GM18861 (cell line): ENCODE data around the gene HEG1.

Experiments used
- ATAC-seq: cut with Tn5 transposase; IDR thresholded peaks from one replicate; pipeline ENCODE4 v1.9.1; 2021; ENCODE audit not compliant: unreplicated experiment

The HEG1 gene

DNA sequence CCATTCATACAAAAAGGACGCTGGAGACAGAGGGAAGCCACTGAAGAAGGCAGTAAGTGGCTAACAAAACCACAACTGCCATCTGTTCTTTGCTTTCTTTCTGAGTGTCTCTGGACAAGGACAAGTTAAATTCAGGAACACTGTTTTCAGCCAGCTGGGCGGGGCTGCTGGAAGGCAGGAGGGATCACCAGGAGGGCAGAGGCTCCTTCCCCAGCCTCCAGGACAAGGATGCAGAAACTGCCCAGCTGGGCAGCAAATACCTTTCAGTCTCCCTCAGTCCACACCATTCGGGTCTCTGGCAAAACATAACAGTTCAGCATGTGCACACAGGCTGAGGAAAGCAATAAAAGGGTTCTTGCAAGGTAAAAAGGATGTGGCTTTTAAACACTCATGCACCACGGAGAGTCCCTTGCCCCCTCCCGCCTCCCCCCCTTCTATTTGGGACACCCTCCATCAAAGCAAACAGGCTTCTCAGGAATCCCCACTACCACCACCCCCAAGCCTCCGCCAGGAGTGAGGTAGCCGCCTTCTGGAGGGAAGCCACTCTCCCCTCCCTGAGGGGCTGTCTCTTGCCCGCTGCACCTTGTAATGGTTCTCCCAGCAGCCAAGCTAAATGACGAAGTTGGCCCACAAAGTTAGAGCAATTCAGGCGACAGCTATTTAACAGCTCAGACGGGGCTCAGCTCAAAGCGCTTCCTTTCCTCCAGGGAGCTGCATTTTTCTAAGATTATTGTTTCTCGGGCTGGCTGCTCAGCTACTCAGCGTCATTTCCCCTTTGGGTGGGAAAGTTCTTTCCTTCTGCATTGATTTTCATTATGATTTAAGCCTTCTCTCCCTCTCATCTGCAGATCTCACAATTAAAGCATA is 3.8 kb downstream of the HEG1 start:
- no peak for ATAC-seq

DNA sequence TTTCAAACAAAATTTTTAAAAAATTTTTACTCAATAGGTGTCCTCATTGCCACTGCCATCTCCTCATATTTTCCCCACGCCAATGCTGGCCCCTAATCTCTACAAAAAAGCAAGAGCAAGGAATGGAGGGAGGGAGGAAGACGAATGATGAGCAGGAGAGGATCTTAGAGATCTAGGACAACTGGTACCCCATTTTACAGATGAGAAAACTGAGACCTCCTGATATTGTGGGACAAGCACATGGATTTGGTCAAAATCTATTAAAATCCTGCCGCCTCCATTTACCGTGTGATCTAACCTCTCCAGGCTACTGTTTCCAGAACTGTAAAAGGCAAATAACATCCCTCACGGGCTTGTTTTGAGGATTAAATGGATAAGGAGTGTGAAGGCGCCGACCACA is 4.6 kb downstream of the HEG1 start:
- ATAC-seq, result no peak

DNA sequence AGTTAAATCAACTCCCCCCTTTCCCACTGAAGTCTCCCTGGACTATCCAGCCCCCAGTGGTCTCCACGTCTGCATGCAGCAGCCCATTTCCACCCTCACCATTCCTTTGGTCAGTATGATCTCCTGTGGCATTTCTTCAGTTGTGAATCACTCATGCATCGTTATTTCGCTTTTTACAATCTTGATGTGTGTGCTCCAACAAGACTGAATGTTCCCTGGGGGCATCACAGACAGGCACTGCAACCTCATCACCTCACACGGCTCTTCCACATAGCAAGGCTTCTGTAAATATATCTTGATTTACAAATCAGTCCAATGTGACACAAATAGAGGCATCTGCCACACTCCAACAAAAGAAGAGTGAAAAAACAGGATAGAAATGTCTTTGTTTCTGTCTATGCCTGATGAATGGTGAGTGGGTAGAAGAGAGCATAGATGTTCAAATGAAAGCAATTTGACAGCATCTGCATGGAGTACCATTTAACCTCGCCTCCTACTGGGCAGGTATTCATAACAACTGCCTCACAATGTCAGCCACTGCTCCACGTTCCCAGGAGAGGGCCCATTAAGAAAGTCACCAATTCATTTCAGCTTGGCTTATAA is 5.2 kb downstream of the HEG1 start:
- ATAC-seq, result no peak

DNA sequence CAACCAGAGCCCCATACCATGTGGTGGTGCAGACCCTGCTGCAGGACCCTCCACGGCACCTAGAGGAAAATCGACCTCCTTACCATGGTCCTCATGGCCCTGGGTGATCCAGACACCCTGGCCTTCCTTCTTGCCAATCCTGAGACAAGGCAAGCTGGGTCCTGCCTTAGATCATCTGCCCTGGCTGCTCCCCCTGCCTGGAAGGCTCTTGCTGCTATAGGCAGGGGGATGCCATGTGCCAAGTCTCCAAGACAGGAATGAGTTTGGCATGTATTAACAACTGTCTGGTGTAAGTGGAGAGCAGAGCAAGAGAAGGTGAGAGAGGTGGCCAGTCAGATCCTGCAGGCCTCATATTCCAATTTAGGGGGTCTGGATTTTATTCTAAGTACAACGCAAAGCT is 7.5 kb downstream of the HEG1 start:
- ATAC-seq, result no peak

DNA sequence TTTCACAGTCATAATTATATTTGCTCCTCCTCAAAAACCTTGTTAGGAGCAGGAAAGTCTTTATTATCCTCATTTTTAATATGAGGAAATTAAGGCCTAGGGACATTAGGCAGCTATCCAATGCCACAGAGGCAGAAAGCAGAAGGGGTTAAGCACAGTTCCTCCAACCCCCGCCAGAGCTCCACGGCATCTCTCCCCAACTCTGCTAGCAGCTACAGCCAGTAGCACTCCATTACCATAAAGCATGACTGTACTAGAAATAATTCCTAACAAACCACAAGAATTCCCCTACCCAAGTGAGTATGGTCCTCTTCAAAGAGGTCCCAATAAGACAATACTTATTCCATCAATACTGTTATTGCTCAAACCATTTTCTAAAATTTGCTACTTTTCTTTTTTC is 9.8 kb downstream of the HEG1 start:
- no peak for ATAC-seq

DNA sequence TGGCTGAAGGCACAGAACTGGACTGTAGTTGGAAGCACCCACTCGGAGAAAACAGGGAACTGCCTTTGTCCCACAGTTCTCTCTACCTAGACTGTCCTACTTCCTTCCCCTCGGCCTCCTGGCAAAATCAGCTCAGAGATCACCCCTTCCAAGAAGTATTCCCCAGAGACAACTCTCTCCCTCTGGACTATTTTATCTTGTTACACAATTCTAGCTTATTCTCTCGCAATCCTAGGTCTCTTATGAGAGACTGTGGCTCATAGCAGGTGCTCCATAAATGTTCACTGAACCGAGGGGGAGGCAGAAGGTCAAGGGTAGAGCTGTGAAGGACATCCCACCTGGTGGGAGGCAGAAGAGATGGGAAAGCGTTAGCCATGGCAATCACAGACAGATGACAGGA is 10.6 kb downstream of the HEG1 start:
- ATAC-seq, result no peak

DNA sequence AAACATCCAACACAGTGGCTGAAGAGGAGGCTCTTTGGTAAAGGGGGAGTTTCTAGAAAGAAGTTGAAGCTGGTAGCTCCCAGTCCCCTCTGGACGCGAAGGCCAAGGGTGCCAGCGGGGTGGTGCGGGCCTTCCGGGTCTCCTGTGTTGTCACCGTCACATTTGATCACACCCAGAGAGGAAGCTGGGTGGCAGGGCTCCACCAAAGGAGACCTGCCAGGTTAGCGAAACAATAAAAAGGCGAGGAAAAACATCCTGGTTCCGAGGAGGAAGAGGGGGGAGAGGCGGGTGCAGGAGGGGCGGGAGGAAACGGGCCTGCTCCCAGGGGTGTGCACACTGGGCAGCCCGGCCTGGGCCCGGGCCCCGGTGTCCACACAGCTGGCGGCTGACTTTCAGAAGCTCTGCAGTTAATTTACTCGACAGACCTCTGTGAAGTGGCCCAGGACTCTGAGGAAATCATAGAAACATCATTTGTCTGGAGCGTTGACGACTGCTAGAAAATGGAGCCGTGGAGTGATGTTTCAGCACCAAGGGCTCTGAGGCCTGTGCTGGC is 12.1 kb downstream of the HEG1 start:
- no peak for ATAC-seq

DNA sequence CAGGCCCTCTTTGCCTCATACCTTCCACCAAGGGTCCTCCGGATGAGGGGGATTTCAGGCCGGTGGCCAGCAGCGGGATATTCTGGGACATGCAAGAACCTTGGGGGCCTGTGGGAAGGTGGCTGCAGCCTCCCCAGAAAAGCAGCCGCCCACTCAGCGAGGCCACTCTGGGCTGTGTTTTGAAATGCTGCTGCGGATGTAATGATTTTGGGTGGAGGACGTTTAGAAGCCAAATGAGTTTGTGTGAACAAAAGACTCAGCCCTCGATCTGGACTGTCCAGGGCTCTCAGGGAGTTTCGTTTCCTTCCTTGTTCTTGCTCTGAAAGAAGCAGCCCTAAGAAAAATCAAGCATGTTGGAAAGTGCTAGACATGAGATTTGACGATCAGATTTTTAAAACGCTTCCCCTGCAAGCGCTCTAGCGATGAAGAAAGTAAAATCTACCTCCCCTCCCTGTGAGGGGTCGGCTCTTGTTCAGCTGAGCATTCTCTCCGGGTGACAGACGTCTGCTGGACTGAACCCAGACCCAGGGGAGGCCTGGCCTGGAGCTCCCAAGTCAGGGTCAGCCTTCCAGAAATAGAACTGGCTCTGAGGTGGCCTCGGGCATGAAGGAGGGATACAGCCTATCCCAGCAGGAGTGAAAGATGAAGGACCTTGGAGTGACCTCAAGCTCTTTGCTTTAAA is 12.9 kb downstream of the HEG1 start:
- ATAC-seq, result no peak

DNA sequence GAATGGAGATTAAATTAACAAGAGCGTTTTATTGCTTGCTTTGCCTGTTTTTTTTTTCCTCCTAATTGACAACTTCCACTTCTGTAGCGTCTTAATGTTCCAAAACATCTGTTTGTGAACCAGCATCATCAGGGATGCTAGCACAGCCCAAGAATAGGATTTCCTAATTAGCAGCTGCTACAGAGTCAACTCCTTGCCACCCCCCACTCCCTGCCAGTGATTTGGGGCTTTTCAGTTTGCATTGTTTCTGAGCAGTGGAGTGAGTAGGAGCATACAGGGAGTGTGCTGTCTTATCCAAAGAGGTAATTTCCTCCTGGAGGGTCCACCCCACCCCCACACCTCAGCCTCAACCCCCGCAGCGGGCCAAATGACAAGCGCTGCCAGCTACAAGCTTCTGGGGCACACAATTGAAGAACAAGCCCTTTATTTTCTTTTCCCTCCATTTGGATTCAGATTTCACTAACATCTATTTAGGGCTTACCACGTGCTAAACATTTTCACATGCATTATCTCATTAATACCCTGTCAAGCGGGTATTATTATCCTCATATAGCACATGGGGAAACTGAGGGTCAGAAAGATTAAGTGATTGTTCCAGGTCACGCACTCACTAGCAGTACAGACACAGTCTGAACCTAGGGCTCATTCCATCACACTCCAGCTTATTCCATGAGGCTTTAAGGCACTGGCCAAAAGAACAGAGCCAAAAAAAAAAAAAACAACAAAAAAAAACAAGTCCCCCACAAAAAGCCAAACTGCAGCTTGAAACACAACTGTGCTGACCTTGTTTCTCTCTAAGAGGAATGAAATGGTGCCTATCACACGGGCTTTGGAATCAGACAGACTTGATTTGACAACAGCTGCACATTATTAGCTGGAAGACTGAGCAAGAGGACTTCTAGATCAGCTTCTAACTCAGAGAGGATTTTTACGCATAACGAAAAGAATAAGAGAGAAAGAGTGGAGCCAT is 16.4 kb downstream of the HEG1 start:
- no peak for ATAC-seq

DNA sequence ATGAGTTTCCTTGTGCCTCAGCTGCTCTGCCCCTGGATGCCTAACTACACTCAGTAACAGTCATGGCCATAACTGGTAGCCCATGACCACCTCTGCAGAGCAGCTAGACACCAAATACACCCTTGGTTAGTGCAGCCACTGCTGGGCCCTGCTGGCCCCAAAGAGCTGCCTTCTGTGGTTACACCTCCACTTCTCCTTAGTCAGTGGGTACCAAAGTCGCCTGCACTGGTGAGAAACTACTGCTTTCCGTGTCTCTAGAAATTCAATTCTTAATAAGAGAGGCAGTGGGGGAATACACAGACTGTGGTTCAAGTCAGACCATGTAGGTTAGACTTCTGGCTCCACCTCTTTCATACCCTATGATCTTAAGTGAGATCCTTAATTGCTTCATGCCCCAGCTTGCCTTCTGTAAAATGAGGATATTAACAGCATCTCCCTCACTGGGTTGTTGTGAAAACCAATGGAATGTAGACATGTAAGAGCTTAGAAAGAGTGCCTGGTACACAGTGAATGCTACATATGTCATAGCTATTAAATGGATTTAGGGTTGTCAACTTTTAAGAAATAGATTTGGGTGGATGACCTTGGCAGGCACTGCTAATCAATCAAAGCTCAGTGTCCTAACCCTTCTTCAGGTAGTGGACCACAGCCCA is 18.2 kb downstream of the HEG1 start:
- ATAC-seq, result no peak

DNA sequence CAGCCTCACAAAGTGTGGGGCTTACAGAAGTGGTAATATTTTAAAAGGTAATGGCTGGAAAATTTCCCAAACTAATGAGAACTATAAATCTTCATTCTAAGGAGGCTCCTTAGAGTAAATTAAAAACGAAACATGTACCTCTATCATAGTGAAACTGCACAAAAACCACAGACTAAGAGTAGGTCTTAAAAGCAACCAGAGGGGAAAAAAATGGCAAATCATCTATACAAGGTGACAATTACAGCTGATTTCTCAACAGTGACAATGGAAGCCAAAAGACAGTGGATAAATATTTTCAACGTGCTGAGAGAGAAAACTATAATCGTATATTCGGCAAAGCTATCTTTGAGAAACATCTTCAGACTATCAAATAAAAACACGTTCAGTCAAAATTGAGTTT is 20.6 kb downstream of the HEG1 start:
- ATAC-seq, result no peak

DNA sequence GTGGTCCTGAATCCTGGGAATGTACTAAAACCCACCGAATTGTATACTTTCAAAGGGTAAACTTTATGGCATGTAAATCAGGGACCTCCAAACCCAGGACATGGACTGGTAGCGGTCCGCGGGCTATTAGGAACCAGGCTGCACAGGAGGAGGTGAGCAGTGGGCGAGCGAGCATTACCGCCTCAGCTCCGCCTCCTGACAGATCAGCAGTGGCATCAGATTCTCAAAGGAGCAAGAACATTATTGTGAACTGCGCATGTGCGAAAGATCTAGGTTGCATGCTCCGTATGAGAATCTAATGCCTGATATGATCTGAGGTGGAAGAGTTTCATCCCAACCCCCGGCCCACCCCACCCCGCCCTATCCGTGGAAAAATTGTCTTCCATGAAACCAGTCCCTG is 22.2 kb downstream of the HEG1 start:
- no peak for ATAC-seq

DNA sequence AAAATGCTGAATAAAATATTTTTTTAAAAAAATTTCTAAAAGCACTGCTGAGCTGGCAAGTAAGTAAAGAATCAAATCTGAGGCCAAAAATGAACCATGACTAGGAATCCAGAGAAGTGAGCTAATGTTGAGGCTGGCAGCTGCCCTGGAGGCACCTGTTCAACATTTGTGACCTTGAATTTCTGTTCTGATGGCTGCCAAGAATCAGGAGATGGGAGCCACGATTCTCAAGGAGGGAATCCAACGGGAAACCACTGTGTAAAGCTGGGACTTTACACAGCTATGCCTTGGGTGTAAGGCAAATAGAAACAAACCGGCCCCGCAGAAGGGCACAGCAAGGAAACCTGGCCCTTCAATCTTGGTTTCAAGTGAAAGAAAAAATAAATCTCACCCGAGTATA is 22.7 kb downstream of the HEG1 start:
- no peak for ATAC-seq

DNA sequence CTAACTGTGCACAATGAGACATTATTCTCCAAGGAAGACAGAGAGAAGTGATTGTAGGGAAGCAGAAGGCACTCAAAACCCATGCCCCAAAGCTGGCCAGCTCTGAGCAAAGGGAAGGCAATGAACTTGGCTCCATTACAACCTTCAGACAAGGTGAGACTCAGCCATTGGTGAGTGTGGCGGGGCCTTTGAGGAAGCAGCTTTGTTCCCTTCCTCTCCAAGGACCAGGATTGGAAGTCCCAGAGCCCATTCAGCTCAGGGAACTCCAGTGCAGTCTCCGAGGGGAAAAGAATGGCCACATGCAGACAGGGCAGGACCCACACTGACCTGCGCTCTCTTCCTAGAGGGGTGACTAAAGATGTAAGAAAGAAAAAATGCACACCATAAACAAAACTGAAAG is 23.1 kb downstream of the HEG1 start:
- ATAC-seq, result no peak

DNA sequence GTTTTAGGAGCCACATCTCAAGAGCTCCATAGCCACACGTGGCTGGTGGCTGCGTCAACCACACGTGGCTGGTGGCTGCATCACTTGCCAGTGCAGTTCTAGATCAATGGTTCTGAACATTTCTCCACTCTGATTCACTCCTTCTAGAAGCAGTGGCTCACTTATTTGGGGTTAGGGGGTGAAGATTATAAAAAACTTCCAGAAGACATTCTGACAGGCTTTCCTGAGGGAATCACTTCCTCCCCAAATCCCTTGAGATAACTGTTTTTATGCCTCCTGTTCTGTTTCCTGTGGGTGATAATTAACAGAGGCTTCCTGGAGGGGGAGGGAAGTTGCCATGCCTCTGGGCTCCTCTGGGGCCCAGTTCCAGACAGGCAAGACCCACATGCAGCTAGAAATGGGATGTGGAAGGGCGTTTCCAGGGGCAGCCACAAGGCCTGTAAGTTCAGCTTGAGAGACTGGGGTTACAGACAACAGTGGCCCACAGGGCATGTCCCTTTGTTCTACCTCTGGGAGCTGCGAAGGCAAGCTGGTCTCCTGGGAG is 23.6 kb downstream of the HEG1 start:
- no peak for ATAC-seq

DNA sequence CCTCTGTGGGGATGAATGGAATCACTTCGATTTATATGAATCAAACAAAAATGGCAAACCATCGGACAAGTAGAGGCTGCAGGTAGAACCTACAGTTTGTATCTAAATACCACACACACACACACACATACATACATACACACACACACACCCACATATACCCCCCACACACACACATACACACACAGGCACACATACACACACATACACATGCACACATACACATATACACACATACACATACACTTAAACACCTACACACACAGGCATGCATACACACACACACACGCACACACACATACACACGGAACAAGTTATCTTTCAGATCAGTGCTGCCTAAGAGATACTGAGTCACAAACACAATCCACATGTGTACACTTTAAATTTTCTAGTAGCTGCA is 24.3 kb downstream of the HEG1 start:
- ATAC-seq, result no peak

DNA sequence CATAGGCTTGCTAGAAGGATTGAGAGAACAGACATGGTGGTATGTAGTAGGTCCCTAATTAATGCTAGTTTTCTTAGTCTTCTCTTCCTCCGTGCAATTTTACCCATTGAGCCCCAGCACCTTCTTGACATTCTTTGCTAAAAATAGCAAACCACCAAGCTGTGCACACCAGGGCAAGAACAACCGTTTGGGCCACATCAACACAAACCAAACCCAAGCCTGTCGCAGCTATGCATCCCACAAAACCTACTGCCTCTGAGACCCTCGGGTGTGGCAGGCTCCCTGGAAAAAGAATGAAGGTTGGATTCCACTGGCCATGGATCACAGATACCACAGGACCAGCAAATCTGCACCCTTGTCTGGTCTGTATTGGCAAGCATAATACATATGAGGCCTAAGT is 27.1 kb downstream of the HEG1 start:
- ATAC-seq, result no peak

DNA sequence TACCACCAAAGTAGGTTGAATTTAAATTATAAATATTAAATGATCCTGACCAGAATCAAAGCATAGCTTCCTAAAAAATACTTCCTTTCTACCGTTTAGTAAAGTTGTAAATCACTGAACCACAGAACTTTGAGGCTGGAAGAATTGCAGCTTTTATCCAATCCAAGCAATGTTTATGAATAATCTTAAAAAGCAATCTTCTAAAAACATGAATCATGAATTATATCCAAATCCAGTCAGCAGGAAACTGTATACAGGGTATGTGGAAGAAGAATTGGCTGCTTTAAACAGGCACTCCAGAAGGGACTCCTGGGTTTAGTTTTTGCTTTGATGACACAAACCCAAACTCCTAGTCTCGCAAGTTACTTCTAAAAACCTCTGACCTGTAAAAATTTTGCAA is 30.2 kb downstream of the HEG1 start:
- no peak for ATAC-seq

DNA sequence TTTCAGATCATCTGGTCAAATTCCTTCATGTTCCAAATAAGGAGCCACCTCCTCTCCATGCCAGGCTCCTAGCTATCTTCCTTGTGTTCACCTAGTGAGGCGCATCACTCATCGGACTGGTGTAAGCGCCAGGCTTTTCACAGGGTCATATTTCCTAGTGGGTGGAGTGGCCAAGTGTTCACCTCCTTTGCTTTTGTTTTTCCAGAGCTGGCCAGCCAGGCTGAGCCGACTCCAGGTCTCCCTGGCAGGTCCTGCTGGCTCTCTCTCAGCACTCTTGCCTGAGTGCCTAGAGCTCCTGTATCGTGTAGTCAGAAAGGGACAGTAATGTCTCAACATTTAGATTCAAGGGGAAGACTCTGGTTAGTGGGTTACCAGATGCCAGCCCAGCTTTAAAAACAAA is 31.0 kb downstream of the HEG1 start:
- no peak for ATAC-seq
